CD4-positive, alpha-beta T cell treated with Interleukin-1 beta for 1 hour (primary cell): ENCODE results near the gene RPAP2.
"Not testable (repeated sequence)": the region's sequence is repeated elsewhere in the genome, so short reads cannot be mapped to it uniquely, and the experiment has no call there.

Source experiments
- DNase-seq, 2 donors: peaks; one replicate each; pipeline ENCODE4 v3.0.0-alpha.2; 2020 to 2022

The RPAP2 gene

DNA sequence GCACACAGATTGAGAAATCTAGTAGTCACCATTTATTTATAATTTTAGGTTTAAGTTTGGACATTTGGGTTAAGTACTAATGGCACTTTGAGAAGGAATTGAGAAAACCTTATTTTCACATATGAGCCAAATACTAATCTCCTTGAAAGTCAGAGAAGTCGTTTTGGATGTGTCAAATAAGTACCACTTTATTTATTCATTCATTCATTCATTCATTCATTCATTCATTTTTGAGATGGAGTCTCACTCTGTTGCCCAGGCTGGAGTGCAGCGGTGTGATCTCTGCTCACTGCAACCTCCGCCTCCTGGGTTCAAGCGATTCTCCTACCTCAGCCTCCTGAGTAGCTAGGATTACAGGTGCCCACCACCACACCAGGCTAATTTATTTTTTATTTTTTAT is 79.1 kb downstream of the RPAP2 start:
- not testable (repeated sequence) for DNase-seq

DNA sequence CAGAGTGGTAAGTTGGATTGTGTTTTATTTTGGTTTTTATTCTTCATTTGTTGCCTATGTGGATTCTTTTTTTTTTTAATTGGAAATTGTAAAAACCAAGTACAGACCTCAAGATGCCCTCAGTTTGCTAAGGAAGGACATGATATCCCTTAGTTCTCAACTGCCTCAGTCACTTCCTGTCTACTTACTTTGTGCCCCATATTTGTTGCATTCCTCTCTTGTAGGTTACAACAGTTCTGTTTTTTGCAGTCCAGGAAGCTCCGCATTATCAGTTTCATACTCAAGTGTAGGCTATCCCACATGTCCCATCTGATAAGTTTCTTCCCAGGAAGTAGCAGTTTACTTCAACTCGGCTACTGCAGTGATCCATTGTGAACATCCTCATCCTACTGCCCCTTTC is 82.0 kb downstream of the RPAP2 start:
- no peak for DNase-seq

DNA sequence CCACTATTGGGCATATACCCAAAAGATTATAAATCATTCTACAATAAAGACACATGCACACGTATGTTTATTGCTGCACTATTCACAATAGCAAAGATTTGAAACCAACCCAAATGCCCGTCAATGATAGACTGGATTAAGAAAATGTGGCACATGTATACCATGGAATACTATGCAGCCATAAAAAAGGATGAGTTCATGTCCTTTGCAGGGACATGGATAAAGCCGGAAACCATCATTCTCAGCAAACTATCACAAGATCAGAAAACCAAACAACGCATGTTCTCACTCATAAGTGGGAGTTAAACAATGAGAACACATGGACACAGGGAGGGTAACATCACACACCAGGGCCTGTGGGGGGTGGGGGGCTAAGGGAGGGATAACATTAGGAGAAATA is 95.1 kb downstream of the RPAP2 start:
- DNase-seq: not testable (repeated sequence)

DNA sequence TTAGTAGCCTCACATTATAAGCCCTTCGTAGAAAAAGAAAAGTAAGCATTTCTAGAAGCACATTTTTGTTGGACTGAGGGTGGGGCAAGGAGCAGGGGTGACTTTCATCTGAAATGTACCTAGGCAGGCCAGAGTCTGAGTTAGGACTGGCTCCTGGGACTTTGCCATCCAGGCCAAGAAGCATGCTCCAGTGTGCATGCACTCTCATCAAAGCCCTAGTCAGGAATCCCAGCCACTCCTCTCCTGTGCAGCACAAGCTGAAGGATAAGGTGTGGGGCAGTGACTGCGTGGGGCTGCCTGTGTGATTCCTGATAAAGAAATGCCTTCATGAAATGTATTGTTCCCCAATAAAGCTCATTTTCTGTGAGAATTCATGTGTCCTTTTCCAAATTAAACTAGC is 99.7 kb downstream of the RPAP2 start:
- no peak for DNase-seq

DNA sequence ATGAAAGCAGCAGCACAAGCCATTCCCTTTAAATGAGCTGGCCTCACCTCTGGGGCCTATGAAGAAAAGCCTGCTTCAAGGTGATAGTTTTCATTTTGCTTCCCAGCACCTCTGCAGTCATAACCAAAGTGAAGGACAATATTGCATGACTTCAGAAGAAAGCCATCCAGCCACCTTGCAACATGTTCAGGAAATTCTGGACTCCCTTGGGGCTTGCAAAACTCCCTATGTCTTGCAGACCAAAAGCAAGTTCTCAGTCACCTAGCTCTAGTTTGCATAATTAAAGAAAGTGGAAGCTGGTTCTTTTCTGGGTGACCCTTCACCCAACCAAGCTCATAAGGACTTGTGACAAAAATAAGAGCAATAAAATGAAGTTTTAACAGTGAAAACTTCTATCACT is 100.2 kb downstream of the RPAP2 start:
- DNase-seq: no peak

DNA sequence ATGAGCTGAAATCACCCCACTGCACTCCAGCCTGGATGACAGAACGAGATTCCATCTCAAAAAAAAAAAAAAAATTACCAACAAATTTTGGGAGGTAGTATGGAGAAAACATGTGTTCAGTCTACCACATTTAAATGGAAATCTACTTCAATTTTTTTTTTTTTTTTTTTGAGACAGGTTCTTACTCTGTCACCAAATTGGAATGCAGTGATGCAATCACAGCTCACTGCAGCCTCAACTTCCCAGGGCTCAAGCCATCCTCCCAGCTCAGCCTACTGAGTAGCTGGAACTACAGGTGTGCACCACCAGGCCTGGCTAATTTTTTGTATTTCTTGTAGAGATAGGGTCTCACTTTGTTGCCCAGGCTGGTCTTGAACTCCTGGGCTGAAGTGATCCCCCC is 105.8 kb downstream of the RPAP2 start:
- no peak for DNase-seq

DNA sequence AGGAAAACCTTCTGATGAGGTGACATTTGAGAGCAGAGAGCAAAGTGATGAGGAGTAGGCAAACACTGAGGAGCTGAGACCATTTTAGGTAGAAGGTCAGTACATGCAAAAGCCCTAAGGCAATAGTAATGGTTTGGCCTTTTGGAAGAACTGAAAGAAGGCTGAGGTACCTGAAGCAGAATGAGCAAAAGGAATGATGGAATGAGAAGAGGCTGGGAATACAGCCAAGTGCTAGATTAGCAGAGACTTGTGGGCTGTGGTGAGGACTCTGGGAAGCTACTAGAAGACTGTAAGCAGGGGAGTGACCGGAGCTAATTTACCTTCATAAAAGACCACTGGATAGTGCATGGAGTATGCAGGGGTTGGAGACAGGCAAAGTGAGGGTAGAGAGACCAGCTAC is 110.0 kb downstream of the RPAP2 start:
- DNase-seq: no peak

DNA sequence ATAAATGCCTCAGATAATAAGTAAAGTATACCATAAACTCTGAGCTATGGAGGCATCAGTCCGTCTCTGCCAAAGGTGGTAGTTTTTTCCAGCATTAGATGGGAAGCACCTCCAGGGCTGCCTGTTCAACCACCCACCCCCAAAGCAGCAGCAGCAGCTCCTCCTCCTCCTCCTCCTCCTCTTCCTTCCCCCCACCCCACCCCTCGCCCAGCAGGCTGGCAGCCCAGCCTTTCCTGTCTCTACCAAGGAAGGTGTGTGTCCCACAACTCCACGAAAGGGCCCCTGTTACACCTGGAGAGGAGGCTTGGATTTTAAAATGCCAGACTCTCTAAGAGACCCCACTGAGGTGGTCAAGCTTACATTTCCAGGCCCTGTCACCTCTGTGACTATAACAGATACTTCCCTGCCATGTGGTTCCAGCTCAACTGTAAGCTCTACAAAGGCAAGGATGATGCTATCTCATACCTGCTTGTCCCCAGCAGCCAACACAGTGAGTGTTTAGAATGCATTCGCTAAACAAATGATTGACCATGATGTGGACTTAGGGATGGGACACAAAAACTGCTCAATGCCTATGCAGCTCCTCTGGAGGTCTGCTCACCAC is 111.2 kb downstream of the RPAP2 start:
- no peak for DNase-seq

DNA sequence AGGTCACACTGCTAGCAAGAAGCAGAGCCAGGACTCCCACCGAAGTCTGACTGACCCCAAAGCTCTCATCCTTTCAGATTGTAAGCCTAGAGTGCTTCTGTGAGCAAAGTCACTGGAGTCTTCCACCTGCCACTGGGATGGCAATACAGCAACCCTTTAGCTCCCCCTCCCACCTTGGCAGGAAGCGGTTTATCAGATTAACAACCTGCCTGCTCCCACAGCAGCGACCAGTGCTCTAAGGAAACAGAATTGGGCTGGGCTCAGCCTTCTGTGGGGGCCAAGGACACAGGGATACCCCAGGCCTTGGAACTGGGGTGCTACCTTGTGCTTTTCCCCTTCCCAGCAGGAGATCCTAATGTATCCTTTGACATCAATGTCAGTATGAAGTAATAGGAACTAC is 111.8 kb downstream of the RPAP2 start:
- DNase-seq: peak; percentile 8 to 34

DNA sequence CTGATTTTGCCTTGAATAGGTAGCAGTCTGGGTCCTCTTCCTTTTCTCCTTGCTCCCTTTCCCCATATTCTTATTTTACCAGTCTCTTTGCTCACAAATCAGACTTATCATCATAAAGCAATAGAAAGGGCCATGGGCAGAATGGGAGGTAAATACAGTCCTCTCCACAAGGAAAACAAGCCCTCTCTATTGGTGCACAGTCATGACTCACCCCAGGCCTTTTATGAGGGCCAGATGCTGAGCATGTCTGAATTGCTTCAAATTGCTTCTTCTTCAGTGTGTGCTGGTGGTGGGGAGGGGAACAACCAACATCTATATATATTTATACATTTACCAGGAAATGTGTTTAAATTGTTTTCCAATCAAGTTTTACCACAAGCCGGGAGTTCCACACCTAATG is 112.7 kb downstream of the RPAP2 start:
- no peak for DNase-seq

DNA sequence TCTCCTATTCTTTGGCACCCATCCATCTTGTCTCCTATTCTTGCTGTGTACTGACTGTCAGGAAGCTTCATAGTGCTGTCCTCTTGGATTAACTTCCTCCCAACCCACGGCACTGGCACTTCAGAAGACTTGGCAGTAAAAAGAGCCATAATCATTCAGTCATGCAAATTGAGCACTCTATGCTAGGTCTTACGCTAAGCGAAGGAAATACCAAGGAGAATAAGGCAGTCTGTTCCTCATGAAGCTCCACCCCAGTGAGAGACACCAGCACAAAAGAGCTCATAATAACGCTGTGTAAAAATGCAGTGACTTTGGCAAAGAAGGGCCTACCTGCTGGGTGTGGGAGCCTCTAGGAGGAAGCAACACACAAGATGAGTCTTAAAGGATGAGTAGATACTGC is 120.8 kb downstream of the RPAP2 start:
- no peak for DNase-seq

DNA sequence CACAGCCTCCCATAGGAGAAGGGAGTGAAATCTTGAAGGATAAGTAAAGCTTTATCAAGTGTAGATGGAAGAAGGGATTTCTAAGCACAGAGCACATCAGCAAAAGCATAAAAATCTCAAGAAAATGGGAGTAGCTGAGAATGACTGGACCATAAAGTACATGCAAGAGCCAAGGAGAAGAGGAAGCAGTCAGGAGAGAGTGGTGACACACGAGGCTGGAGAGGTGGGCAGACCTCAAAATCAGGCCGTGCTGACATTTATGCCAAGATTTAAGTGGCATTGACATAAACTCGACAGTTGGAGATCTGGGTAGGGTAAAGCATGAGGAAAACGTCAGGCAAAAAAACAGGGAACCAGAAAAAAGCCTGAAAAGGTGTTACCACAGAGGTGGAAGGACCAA is 125.5 kb downstream of the RPAP2 start:
- no peak for DNase-seq

DNA sequence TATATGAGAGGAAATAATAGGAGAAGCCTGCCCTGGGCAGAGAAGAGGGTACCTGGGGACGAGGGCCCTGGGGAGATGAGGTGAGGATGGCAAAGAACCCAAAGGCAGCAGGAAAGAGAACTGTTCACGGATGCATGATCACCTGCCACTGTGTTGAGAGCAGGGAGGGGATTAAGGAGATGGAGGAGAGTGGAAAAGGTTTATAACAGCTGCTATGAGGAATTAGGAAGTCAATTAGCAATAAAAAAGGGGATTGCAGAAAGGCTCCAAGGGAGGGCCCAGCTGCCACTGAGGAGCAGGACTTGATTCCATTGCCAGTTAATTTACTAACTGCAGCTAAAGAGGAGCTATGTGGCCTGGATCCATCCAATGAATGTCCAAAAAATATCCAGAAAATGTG is 126.8 kb downstream of the RPAP2 start:
- no peak for DNase-seq

DNA sequence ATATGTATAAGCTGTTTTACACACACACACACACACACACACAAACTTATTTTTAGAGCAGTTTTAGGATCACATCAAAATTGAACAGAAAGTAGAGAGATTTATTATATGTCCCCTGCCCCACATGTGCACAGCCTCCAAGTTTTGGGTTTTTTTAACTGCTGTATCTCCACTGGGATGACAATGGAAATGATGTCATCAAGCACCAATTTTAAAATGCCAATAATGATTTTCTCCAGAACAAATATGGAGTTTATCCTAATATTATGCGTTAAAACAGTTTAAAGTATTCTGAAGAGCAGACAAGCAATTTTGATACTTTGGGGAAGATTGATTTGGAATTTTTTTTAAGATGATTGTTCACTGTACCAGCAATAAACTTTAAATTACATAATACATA is 131.2 kb downstream of the RPAP2 start:
- no peak for DNase-seq

DNA sequence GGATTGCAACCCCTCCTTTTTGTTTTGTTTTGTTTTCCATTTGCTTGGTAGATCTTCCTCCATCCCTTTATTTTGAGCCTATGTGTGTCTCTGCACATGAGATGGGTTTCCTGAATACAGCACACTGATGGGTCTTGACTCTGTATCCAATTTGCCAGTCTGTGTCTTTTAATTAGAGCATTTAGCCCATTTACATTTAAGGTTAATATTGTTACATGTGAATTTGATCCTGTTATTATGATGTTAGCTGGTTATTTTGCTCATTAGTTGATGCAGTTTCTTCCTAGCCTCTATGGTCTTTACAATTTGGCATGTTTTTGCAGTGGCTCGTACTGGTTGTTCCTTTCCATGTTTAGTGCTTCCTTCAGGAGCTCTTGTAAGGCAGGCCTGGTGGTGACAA is 135.7 kb downstream of the RPAP2 start:
- DNase-seq: not testable (repeated sequence)

DNA sequence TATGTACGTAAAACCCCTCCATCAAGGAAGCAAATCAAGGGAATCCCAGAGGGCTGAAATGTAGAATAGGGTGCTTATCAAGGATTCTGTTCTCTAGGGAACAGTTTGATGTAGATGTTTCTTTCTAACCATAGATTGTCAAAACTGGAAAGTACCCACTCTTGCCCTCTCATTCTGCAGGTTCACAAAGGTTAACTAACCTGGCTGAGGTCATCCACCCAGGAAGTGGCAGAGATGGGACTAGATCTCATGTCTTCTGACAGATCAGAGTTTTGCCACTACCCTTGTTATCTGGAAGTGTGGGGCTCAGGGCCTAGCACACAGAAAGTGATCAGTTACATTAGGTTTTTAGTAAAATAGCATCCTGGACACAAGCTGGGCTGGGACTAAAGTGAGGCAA is 140.4 kb downstream of the RPAP2 start:
- DNase-seq: no peak

DNA sequence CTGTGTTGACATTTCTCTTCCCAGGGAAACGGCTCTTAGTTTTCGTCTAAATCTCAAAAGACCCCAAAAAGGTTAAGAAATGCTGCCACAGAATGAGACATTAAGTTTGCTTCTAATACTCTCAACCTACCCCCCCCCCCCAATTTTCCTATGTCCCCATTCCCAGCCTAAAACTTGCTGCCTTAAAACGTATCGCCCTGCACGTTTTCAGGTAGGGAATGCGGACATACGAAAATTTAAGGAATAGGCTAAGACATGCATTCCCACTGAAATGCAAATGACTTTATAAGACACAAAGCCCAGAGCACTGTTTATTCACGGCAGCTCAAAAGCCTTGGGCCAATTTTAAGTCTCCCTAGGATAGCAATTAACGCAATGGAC is 142.4 kb downstream of the RPAP2 start:
- no peak for DNase-seq

DNA sequence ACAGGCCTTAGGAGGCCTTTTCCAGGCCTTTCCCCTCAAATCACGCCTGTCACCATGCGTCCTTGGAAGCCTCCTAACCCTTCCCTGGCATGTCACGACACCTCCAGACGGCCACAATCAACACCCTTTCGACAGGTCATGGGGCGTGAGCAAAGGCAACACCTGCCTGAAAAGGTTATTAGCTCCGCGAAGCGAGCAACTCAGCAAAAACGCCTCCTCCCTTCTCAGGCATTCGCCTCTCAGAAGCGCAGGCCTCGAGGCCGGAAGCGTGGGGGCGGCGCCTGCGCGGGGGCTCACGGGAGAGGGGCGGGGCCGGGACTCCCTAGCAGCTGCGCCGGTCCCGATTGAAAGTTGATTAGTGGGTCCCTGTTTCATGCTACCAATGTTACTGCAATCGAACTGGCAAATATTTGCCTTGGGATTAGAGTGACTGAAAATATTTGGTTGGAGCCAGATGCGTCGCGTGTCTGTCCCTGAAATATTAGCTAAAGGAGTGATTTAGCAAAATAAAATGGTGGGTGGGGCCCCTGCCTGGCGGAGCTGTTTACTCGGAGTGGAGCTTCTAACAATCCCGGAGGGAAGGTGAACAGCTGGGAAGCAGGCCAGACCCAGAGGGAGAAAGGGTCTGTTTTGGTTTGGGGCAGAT is 143.0 kb downstream of the RPAP2 start:
- DNase-seq: no peak

DNA sequence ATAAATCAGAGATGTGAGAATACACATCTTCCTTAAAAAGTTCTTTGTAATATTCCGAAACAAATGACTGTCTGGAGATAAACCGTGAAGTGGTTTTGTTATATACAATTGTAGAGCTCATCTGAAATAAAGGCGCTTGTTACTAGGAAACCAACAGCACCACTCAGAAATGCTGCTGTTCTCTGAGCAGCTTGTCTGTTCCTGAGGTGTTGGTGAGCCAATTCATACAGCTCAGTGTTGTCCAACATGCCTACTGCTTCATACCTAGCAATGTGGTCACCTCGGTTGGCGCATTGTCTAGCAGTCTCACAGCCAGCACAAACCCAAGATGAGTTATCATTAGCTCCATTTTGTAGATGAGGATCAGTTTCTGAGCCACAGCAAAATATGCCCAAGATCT is 143.5 kb downstream of the RPAP2 start:
- DNase-seq: no peak

DNA sequence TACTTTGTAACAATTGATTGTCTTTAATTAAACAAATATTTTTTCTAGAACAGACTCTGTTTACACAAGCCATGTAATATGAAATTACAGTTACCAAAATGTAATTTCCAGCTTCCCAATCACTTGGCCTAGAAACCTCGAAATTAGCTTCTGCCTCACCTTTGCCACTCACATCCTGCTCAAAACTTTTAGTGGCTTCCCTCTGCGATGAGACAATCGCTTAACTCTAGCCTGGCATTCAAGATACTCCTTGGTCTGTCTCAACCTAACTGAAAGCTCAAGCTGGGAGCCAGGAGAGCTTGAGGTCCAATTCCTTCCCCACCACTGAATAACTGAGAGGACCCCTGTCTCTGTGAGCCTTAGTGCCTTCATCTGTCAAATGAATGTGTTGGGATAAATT is 145.0 kb downstream of the RPAP2 start:
- DNase-seq: no peak

DNA sequence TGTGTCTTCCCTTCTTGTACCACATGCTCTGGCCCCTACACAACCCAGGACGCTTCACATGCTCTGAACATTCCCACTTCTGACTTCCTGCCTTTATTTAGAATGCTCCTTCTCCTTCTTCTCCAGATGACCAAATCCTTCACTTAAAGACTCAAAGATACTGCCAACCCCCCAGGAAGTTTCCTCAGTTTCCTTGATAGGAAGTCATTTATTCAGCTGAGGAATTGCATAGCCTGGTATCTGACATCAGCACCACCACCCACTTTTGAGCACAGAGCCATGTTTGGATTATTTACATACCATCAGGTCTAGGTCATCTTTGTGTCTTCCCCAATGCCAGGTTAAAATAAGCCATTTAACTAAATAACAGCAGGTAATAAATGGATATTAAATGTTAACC is 145.5 kb downstream of the RPAP2 start:
- no peak for DNase-seq

DNA sequence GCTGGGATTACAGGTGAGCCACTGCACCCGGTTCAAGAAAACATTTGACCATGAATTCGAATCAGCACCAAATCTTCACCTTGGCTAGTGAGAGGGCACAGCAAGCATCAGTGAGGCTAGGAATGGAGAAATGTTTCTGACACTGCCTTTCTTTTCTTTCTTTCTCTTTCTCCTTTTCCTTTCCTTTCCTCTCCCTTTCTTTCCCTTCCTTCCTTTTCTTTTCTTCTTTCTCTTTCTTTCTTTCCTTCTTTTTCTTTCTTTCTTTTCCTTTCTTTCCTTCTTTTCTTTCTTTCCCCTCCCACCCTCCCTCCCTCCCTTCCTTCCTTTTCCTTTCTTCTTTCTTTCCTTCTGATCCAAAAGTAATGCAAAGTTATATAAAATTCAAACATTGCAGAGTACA is 147.0 kb downstream of the RPAP2 start:
- DNase-seq: no peak

DNA sequence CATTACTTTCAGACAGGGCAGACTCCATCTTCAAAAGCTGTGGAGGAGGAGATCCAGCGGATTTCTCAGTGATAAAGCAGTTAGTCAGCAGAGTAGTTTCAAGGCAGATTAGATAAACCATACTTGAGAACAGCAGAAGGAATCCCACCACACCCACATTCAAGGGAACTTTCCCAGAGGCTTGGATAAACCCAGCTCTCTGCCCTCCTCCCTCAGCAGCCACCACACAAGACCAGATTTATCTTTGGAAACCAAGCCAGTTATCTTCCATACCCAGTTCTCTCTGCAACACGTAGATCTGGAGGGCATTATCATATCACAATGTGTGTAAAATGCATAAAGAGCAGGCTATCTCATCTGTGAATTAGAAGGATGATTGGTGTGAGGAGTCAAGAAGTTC is 147.7 kb downstream of the RPAP2 start:
- DNase-seq: no peak

DNA sequence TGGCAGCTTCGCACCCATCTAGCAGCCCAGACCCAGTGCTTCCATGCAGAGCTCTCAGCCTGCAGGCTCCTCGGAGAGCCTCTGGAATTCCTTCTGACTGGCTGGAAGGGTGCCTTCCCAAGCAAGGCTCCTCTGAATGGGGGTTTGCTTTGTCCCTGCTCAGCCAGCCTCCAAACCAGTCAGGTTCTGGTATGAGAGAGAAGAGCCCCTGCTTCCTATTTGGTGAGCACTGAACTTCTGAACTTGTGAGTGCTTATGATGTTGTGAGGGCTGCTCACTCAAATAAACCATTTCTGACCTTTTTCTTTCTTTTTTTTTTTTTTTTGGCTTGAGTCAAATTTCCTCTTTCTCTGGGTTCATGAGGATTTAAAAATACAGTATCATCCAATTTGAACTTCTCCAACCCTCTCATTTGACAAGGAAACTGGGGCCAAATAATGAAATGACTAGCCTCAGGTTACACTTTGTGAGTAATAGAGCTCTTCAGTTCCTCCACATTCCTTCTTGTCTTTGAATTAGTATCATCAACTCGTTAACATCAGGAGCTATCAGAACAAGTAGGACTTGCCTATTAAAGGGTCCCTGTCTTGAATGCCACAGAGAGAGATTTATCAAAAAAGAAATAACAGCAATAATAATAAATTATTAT is 148.3 kb downstream of the RPAP2 start:
- no peak for DNase-seq

DNA sequence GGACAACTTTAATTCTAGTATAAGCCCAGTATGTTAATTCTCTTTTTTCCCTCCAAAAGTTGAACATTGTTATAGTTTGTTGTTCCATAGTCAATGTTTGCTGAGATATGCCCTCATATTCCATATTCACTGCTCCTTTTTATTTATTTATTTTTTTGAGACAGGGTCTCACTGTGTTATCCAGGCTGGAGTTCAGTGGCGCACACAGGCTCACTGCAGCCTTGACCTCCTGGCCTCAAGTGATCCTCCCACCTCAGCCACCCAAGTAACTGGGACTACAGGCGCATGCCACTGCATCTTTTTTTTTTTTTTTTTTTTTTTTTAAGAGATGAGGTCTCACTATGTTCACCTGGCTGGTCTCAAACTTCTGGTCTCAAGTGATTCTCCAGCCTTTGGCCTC is 149.1 kb downstream of the RPAP2 start:
- no peak for DNase-seq
